Ureter (tissue), 1 donor: ENCODE measurements around the gene MORN5. TPM values are rescaled to one million over a fixed set of nuclear protein-coding genes. Genes with fewer than 3 reads are reported as not detected.

ENCODE experiments used
- DNase-seq: peaks from one replicate; pipeline ENCODE4 v3.0.0-alpha.2; 2020; ENCODE audit warnings: low spot score
- total RNA-seq: library from RNA; stranded (reverse); gene quantifications from one replicate; pipeline ENCODE4 v1.2.4, GENCODE V29; 2023
- donor health status: DM: yes; HTN: yes; CAD: no.

Gene MORN5
- total RNA-seq, 1 donor from 2014 or later: 1.4 TPM

DNA sequence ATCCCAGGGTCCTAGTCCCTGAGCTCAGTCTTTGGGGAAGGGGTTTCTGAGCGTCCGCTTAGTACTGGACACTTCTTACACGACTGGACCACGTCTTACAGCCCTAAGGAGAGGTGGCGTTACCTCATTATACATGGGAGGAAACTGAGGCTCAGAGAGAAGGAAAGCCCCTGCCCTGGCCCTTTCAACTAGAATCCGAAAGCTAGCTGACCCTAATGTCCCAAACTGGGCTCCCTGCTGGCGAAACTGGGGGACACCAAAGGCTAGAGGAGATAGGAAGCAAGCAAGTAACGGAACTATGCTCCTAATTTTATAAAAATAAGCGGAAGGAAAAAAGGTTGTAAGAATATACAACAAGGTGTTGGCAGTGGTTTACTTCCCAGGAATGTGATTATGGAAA, 54.8 kb downstream of the MORN5 start:
- no peak for DNase-seq

DNA sequence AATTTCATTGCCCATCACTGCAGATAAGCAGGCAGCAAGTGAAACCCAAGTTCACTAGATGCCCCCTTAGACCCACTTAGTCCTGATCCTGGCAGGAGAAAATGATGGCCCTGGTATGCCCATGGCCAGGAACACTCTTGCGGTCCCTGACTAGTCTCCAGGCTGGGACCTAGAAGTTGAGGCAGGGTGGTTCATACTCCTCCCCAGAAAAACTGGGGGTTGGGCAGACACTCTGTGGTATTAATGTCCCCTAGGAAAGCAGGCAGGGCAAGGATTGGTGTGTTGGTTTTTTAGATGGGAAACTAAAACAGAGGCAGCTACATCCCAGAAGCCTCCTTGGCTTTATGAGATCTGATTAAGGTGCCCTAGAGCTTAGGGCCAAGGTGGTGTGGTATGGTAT, 56.0 kb downstream of the MORN5 start:
- no peak for DNase-seq

DNA sequence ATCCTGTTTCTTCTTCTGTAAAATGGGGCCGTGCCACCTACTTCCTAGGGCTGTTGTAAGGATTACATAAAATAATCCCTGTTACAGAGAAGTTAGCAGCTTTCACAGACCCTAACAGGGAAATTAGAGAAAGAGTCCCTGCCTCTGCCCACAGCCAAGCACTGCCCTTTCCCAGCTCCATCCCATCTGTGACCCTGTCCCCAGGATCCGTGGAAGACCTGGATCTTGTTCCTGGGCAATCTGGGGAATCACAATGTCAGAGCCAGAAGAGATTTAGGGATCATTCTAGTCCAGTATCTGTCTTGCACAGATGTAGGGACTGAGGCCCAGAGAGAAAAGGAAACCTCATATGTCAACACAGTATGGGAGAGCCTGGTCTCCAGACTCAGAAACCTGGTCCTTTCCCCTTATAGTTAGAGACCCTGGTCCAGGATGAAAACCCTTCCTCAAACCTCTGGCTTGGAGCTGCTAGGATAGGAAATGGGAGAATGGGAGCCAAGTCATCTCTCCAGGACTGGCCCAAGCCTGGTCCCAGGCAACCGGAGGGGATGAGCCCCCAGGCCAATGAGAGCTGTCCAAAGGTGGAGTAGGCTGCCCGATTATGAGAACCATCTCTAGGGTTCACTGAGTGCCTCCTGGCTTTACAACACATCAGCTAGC, 56.6 kb downstream of the MORN5 start:
- no peak for DNase-seq

DNA sequence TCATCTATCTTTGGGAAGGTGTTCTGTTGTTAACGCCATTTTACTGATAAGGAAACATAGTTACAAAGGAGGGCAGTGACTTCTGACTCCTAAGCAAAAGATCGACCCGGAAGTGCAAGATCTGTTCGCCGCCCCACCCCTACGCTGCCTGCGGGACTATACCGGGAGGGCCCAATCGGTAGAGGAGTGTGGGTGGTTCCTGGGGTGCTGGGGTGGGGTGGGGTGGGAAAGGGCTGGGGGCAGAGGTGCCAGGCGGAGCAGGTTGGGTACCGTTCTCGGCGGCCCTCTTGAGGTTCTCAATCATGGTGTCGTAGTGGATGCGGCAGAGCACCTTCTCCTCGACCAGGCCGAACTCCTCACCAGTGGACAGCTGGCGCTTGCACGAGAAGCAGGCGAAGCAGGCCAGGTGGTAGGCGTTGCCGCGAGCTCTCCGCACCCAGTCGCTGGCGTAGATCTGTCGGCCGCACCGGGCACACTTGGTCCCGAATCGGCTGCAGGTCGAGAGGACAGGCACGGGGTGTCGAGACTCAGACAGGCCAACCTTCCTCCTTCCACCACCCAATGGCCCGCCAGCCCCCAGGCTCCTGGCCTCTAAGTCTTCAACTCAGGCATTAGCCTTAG, 57.2 kb downstream of the MORN5 start:
- no peak for DNase-seq

DNA sequence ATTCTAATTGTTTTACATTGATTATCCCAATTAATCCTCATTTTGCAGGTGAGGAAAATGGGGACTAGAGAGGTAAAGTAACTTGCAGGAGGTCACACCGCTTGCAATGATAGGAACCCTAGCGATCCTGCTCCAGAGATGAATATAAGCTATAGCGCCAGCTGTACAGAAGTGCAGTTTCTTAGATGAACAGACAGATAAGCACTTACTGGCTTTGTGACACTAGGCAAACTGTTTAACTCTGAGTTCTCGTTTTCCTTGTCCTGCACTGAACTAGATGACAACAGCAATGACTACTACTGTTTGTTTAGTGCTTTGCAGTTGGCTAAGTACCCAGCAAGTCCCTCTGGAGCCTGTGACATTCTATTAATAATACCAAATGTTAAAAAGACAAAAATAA, 57.9 kb downstream of the MORN5 start:
- DNase-seq: no peak

DNA sequence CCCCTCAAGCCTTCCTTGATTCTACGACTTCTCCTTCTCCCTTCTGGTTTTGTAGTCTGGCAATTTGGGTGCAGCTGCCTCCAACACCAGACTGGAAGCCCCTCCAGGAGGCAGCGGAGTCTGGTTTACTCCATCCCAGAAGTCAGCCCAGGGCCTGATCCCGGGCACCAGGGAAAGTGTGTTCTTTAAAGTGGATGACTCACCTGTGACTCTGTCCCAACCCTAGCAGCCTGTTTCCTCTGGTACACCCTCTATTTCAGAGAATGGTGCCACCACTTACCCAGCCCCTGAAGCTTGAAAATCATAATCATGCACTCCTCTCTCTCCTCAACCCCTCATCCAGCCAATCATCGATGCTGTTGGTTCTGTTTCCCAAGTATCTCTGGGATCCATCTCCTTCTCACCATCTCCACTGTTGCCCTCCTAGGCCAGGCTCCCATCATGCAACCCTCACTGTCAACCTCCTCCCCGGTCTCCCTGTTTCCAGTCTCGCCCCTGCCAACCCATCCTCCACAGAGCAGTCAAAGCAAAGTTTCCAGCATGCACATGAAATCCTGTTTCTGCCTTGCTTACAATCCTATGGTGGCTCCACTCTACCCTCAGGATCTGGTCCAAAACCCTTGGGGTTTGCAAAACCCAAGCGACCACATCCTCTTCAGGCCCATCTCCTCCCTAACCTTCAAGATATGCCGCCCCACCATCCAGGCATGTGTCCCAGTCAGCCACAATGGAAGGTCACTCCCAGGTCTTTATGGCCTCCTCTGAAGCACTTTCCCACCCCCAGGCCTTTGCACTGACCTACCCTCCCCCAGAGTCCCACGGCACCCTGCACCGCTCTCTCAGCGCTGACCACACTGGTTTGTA, 58.6 kb downstream of the MORN5 start:
- no peak for DNase-seq

DNA sequence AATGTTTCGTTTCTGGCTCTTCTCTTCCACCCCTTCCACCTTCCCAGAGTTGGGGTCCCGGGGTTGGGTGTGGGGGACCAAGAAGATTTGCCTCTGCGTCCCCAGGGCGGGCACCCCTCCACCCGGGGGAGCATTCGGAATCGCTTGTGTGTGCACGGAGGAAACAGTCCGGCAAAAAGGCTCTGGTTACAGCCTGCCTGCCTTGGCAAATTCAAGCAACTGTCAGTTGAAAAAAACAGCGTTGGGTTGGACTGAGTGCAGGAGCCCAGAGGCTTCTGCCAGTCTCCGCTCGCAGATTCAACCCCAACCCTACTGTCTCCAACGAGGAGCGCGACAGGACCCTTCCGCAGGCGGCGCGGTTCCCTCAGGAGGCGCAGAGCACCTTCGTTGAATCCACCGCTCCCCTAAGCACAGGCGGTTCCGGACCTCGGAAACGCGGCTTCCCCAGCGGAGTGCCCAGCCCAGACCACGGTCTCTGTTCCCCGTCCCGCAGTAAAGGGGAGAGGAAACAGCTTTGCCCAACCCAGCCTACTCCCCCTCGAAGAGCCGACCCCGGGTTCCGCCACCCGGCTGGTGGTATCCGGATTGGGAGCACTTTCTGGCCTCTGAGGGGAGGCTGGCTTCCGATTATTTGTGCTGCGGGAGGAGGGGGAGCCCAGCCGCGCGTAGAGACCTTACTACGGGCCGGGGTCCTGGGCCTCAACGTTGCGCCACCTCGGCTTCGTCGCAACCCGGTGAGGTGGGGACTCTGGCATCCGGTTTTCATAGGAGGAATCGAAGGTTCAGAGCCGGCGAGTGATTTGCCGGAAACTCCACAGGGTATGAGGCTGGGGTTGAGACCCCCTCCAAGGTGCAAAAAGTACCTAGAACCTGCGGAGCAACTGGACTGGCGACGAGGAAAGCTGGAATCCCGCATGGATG, 59.5 kb downstream of the MORN5 start:
- no peak for DNase-seq

DNA sequence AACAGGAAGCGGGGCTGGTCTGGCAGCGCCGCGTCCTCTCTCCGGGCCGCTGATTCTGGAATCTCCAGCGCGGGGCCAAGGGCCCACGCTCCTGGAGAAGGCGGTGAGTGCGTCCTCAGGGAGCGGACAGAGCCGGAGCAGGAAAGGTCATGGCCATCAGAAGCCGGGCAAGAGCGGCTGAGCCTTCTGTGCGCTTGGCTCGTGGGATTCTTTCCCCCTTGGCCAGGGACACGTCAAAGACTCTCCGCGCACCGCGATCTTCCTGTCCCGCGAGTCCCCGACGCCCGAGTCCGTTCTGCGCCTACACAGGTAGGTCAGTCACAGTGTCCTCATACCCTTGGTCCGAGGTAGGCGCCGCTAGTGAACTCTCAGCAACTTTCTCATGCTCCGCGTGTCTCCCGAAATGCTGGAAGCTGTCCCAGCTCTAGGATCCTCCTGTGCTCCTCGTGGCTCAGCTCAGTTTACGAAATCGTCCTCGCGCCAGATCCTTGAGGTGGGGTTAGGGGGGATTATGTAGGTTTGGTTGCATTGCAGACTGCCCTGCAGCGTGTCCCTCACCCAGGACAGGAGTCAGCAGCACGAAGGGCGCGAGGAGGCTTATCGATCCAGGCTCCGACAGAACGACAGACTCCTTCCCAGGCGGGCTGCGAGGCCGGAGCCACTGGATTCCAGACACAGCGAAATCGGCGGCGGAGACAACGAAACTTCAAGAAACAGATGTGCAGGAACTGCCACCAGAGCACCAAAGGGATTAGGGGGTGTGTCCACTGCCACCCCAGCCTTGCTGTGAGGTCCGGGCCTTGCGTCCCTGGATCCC, 60.4 kb downstream of the MORN5 start:
- DNase-seq: no peak

DNA sequence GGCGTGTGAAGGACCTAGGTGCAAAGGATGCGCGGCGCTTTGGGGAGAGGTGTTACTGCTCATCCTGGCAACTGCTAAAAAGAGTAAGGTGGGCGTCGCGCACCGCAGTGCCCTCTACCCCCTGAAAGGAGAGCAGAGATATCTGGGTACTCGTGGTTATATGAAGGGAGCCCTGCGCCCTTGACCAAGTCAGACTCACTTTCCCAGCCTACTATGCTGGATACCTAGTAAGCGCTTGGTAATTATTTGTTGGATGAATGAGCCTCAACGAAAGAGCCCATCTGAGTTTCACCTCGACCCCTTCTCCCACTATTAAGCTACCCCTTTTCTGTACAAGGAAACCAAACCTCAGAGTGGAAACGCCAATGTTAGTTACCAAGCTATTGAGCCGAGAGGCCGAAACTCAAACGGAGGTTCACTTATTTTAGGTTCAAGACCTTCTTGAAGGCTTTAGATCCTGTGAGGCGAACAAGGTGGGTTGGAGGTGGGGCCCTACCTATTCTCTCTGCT, 61.0 kb downstream of the MORN5 start:
- no peak for DNase-seq

DNA sequence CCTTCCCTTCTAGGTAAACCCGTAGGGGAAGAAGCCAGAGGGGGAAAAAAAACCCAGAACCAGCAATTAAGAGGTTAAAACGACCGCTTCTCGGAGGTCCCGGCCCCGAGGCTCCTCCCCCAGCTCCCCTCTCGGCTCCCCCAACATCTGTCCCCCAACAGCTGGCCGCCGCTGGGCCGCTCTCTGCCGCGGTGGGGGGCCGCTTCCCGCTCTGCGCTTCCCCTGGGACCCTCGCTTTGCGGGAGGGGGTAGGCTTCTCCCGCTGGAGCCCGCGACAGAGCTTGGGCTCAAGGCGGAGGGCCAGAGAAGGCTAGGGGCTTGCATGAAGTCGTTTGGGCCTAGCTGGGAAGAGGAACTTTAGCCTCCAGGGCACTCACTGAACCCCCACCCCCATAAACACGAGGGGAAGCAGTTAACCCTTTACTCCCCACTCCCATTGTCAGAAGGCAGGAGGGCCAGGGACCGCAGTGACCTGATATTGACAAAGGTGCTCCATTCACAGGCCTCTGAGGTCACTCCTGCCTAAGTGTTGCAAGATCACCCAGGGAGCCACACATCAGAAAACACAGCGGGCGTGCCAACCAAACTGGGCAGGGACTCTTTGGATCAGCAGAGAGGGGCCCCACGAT, 61.6 kb downstream of the MORN5 start:
- DNase-seq: no peak

DNA sequence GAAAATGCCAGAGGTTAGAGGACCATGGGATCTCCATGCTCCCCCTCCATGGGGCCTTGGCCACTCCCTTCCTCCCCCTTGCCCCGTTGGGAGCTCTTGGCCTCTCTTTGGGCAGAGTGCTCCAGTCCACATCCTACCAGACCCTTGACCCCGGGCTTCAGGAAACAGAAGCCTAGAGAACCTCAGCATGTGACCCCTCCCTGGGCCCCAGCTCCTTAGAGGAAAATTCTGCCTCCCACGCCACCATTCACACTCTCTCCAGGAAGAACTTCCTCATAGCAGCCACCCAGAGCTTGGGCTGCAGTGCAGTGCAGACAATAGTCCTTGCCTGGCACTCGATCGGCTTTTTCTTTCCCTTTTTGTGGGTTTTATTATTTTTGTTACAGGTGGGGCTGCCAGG, 63.1 kb downstream of the MORN5 start:
- no peak for DNase-seq

DNA sequence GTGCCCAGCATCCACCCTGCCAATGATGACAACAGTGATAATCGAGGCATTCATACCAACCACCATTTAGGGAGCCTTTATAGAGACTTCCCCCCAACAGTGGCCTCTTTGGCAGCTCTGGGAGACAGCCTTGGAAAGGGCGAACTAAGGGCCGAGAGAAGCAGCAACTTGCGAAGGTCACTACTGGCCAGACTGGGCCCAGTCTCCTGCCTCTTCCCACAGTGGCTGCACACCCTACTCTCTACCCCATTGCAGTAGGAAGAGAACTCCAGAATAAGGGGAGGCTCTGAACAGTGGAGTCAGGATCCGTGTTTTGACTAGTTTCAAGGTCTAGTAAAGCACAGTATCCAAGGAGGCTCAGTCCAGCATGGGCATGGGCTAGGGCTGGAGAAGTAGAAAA, 63.7 kb downstream of the MORN5 start:
- DNase-seq: no peak

DNA sequence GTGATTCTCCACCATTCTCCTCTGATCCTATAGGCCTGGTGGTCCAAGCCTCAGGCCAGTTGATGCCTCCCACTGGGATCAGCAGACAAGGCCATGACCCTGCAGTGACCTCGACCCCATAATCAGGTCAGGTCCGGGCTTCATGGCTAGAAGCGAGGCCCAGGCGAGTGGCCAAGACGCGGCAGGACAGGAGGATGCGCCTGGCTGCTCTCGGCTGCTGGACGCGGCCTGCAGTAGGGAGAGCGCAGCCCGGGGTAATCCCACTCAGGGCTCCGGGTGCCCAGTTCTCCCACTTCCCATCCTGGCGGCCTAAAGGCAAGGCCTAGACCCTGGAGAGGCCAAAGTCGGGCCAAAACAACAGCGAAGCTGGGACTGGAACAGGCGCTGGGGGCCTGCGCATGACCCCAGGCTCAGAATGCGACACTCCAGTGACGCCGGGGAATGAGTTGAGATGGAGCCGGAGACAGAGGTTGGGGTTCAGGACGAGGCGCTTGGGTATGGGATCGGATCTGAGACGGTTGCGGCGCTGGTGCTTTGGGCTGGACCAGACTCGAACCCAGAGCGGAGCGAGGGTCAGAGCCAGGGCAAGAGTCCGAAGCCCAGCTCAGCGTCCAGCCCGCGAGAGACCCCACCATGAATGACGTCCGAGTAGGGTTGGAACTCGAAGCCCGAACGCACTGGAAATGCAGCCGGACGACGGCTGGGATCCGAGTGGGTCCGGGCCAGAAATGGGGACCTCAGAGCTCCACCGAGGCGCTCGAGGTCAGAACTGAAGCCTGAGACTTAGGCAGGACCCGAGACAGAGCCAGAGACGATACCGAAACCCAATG, 65.8 kb downstream of the MORN5 start:
- DNase-seq: no peak

DNA sequence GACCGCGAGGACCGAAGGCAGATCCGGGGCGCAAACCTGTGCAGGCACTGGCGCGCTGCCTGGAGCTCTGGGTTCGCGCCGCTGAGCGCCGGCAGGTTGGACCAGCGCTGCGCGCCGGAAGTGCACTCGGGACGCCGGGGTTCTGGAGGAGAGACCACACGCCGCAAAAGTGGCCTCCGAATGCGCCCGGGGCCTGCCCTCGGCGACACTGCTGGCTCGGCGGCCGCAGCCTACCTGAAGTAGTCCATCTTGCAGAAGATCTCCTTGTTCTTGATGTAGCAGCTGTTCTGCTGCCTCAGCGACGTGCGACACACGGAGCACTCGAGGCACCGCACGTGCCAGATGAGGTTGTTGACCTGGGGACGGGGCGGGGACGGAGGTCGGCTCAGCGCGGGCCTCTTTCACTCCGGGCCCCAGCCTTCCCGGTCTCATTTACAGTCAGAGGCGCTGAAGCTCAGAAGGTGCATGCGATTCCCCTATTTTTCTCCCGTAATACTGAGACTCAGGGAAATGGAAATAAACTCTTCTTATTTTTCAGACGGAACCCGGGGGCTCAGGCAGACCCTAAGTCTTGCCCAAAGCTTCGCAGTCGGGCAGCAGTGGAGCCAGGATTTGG, 66.5 kb downstream of the MORN5 start:
- no peak for DNase-seq

DNA sequence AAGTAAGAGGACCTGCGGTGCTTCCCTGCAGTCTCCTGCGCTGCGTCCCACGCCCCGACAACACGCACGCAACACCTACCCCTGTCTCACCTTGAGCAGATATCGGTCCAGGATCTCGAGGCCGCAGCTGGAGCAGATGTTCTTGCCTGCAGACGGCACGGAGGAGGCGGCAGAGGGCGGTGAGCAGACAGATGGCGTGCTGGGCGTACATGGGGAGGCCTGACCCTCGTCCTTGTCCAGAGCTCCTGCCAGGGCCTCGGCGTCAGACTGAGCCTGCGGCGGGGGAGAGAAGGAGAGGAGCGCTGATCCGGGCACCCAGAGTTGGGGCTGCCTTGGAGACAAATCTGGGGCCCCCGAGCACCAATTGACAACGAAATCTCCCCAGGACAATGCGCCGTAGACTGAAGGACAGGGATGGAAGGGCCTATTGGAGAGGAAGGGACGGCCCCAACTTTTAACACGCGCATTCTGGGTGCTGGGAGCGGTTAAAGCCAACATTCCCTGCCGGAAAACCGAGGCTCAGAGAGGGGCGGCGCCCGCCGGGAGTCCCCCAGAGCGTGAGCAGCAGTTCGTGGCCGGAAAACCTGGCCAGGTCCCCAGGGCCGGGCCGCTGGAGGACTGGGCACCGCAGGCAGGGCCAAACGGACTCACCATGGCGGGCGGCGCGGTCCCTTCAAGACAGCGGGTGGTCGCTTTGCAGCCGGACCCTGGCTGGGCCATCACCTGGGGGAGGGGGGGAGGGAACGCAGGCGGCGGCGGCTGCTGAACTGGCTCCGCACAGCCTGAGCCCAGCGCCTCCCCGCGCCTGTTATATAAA, 67.3 kb downstream of the MORN5 start:
- DNase-seq: no peak

DNA sequence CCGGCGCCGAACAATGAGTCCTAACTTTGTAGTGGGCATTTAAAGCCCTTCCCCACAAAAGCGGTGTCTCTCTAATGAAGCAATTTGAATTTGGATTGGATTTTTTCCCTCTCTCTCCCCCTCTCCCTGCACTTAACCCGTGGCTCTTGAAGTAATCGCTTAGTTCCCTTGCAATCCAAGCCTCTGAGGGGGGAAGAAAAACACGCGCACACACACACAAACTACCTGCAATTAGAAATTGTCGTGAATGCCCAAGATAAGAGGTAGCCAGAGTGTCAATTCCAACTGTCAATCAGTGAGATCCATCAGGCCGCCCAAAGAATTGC, 67.8 kb downstream of the MORN5 start:
- DNase-seq: no peak

DNA sequence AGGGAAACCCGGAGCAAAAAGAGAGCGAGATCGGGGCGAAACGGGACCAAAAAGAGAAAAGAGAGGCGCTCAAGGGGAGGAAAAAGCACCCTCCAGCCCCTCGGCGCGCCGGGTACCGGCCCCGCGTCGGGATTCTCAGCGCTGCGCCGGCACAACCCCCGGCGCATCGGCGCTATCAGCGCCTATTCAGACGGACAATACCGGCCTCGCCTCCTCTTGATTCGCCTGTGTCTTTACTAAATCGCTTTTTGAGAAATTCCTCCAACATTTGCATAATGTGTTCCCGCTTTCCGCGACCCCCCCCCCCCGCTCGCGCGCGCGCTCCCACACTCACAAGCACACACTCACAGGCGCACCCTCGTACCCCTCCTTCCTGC, 68.5 kb downstream of the MORN5 start:
- no peak for DNase-seq
